Kidney epithelial cell (primary cell): Measurements from ENCODE around the gene TBC1D22A. TPM values are rescaled to one million over a fixed set of nuclear protein-coding genes. Genes with fewer than 3 reads are reported as not detected.

Experiments used
- DNase-seq: peaks from one replicate; pipeline ENCODE4 v3.0.0-alpha.2; 2010; ENCODE audit warnings: low read depth
- H3K27me3 ChIP-seq: 2 replicates; pipeline ENCODE4 v1.6.0; 2011; ENCODE audit warnings: low read length; ENCODE audit not compliant: control insufficient read depth, insufficient read depth
- H3K36me3 ChIP-seq: 2 replicates; pipeline ENCODE4 v1.5.1; 2011; ENCODE audit warnings: low read length; ENCODE audit not compliant: control insufficient read depth, insufficient read depth
- H3K4me3 ChIP-seq: 2 replicates; pipeline ENCODE4 v1.5.1; 2011; ENCODE audit warnings: low read depth, mild to moderate bottlenecking, control low read depth, low read length
- CTCF ChIP-seq: IDR thresholded peaks from 2 replicates; pipeline ENCODE4 v1.5.1; 2011; ENCODE audit warnings: mild to moderate bottlenecking, moderate library complexity, low read length, control low read depth, inconsistent platforms; ENCODE audit not compliant: insufficient read depth, poor library complexity, severe bottlenecking
- total RNA-seq: library from RNA; depleted of rRNA; stranded (reverse); fragments of >200 nt; gene quantifications from 2 replicates; pipeline ENCODE4 v1.2.3, GENCODE V29; 2015

Gene TBC1D22A
- total RNA-seq, 1 donor from 2014 or later = 25.7 TPM

GRCh38 chr22:46931881-46932280 is 169.4 kb downstream of the TBC1D22A start:
- no peak for DNase-seq
- Histone ChIP-seq H3K36me3 (no peaks in the 10 kb centered on the region), H3K27me3 (no peaks in the 10 kb centered on the region), H3K4me3 (no peak overlapping the region)
- no peak for TF ChIP-seq CTCF

DNA sequence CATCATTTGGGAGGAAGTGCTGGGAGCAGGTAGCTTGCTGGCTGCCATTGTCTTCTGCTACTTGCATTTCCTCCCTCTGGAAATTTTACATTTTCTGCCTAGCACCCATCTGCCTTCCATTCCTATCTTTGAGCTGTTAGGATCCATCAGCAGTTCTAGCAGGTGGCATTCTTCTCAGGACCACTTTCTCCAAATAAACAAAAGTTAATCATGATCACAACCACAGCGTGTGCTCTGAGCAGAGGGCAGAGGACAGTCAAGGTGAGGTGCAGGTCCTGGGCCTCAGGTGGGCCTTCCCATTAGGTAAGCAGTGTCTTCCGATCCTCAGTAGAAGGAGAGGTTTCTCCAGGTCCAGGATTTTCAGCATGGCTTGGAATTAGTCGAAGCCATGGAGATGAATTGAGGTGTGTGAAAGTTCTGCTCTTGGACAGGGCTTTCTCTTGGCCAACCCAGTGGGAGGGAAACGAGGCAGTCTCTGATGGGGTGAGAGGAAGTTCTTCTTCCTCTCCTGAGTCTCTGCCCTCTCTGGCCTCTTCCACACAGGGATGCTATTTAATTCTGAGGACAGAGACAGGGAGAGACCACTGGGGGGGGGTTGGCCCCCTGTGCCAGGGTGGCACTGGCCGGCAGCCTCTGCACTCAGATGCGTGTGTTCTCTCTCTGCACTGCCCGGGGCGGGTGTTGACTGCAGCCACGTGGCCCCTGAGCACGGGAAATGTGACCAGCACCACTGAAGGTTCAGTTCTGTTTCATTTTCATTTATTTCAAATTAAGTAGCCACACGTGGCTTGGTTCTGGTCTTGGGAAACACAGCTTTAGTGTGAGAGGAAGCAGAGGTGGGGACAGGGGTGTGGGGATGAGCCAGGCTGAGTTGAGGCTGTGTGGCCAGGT is 170.8 kb downstream of the TBC1D22A start:
- DNase-seq = no peak
- no peak overlapping the region for H3K4me3 ChIP-seq
- H3K36me3 ChIP-seq = no peaks in the 10 kb centered on the region
- H3K27me3 ChIP-seq = no peaks in the 10 kb centered on the region
- TF ChIP-seq CTCF = no peak

DNA sequence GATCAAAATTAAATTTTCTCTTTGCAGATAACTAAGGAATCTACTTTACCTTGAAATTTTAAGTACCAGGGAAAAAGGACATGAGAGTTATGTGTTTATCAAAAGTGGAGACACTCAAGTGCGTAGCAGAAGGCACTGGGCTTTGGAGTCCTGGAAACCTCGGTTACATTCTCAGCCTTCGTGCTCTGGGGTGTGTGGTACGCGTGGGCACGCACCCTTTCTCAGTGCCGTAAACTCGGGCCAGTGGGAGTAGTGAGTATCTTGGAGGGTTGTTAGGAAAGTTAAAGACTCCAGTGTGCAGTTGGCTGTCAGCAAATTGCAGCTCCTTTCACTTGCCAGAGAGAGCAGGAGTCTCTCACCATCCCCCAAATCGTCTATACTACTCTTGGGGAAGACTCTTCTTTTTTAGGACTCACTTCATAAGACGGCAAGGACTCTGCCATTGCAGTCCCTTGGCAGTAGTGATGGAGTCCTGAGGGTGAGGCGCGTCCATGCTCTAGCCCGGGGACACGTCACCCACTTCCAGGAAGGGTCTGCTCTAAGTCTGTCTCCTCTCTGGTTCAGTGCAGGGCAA is 171.8 kb downstream of the TBC1D22A start:
- Histone ChIP-seq H3K4me3 (no peak overlapping the region), H3K36me3 (no peaks in the 10 kb centered on the region), H3K27me3 (no peaks in the 10 kb centered on the region)
- DNase-seq = peak; percentile 9
- no peak for TF ChIP-seq CTCF

DNA sequence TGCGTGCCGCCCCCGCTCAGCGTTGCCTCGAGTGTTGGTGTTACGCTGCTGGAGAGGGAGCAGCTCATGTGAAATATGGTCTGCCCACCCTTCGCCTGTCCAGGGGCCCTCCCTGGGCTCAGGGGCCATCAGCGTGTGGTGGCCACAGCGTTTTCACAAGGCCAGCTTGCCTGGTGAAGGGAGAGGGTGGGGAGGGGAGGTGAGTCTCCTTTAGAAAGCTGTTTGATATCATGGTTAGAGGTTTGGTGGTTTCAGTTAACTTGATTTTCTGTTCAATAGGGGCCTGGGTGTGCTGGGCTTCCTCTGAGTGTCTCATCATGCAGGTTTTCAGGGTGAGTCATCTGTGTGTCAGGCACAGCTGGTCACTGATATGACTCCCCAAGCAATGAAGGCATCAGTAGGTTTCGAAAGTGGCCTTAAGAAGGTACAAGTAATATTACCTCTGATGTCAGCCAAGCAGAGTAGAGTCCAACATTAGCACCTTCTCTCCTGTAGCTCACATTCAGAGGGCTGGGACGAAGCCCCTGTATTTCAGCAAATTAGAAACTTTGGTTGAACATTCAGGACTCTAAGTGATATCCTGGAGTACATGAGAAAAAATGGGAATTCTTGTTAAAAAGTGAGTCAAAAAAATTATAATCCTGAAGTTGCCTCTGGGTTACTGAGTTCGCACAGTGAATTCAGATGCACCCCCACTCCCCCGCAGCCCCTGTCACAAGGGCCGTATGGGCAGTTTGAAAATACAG is 172.5 kb downstream of the TBC1D22A start:
- H3K27me3 ChIP-seq = no peaks in the 10 kb centered on the region
- no peak for TF ChIP-seq CTCF
- H3K4me3 ChIP-seq = no peak overlapping the region
- no peaks in the 10 kb centered on the region for H3K36me3 ChIP-seq
- DNase-seq = peak; percentile 98

- H3K4me3 ChIP-seq = no peak overlapping the region
- no peaks in the 10 kb centered on the region for H3K36me3 ChIP-seq
- no peak for TF ChIP-seq CTCF
- no peak for DNase-seq
- H3K27me3 ChIP-seq = no peaks in the 10 kb centered on the region
Measured at GRCh38 chr22:46935506-46936377, 173.3 kb downstream of the TBC1D22A start.
